NB4 (cell line): ENCODE data around the gene KCNJ8.

Experiments used
- MYC ChIP-seq: IDR thresholded peaks from 2 replicates; pipeline ENCODE4 v1.6.1; 2011; ENCODE audit warnings: low read depth, low read length
- POLR2A ChIP-seq: IDR thresholded peaks from 2 replicates; pipeline ENCODE4 v1.6.1; 2011; ENCODE audit warnings: mild to moderate bottlenecking; ENCODE audit not compliant: insufficient read length; ENCODE audit errors: extremely low read depth
- TF ChIP-seq, protein P1 (sequence below): IDR thresholded peaks from one replicate; pipeline ENCODE4 v1.5.1; 2012; ENCODE audit warnings: low read depth, low read length
- TF ChIP-seq, protein P2 (sequence below): IDR thresholded peaks from 2 replicates; pipeline ENCODE4 v1.6.1; 2011; ENCODE audit warnings: low read depth, low read length

GRCh38 chr12:21718403-21718802 is 56.1 kb downstream of the KCNJ8 start:
- TF ChIP-seq POLR2A = no peak
- TF ChIP-seq, protein P1, sequence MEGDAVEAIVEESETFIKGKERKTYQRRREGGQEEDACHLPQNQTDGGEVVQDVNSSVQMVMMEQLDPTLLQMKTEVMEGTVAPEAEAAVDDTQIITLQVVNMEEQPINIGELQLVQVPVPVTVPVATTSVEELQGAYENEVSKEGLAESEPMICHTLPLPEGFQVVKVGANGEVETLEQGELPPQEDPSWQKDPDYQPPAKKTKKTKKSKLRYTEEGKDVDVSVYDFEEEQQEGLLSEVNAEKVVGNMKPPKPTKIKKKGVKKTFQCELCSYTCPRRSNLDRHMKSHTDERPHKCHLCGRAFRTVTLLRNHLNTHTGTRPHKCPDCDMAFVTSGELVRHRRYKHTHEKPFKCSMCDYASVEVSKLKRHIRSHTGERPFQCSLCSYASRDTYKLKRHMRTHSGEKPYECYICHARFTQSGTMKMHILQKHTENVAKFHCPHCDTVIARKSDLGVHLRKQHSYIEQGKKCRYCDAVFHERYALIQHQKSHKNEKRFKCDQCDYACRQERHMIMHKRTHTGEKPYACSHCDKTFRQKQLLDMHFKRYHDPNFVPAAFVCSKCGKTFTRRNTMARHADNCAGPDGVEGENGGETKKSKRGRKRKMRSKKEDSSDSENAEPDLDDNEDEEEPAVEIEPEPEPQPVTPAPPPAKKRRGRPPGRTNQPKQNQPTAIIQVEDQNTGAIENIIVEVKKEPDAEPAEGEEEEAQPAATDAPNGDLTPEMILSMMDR = no peak
- no peak for TF ChIP-seq MYC
- TF ChIP-seq, protein P2, sequence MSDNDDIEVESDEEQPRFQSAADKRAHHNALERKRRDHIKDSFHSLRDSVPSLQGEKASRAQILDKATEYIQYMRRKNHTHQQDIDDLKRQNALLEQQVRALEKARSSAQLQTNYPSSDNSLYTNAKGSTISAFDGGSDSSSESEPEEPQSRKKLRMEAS = no peak
